A549 (cell line): Measurements from ENCODE around the gene PTGDS. TPM values are rescaled to one million over a fixed set of nuclear protein-coding genes. Genes with fewer than 3 reads are reported as not detected.

Experiments used
- ATAC-seq, 2 experiments: fragments of 200-7000 bp in 1 of 2; fragments of >200 bp in 1 of 2; cut with Nextera tagmentation in 1 of 2; cut with Tn5 transposase in 1 of 2; 3 replicates each; pipeline versions ENCODE4 v1.8.0 to v1.9.1; 2018 to 2020; ENCODE audit warnings: mild to moderate bottlenecking in 1 of 2, moderate library complexity in 1 of 2
- CTCF ChIA-PET: fragments of 300-600 bp; sonication (Branson Sonifier 250); formaldehyde crosslinking; extraction: SDS; loops from one replicate; lab custom pipeline; 2021; ENCODE audit warnings: antibody characterized with exemption, inconsistent platforms; lab: Yijun Ruan, JAX
- POLR2A ChIA-PET: fragments of 350-600 bp; formaldehyde crosslinking; extraction: SDS; loops from one replicate; lab custom pipeline; 2021; ENCODE audit warnings: antibody characterized with exemption, inconsistent platforms; lab: Yijun Ruan, JAX
- DNase-seq, 2 experiments: peaks; one replicate each; pipeline versions ENCODE4 v3.0.0 to v3.0.0-alpha.2; 2011 to 2016; ENCODE audit warnings: low read depth in 1 of 2, low spot score in 1 of 2
- FAIRE-seq: peaks from 2 replicates; lab custom pipeline; 2011; peaks lifted over from hg19 to GRCh38; lab: Jason Lieb, UNC
- H3K27ac ChIP-seq, 2 experiments: fragments of >200 bp; sonication (Bioruptor Twin); formaldehyde crosslinking; 3 replicates each; pipeline ENCODE4 v1.5.1; 2016 to 2017
- H3K4me1 ChIP-seq: fragments of >200 bp; sonication (Bioruptor Twin); formaldehyde crosslinking; 3 replicates; pipeline ENCODE4 v1.6.1; 2016
- H3K4me2 ChIP-seq: fragments of >200 bp; sonication (Bioruptor Twin); formaldehyde crosslinking; 3 replicates; pipeline ENCODE4 v1.6.1; 2016
- H3K4me3 ChIP-seq: fragments of >200 bp; sonication (Bioruptor Twin); formaldehyde crosslinking; 3 replicates; pipeline ENCODE4 v1.5.1; 2016
- H3K9me3 ChIP-seq: fragments of >200 bp; sonication (Bioruptor Twin); formaldehyde crosslinking; 3 replicates; pipeline ENCODE4 v1.6.1; 2016
- ATOH8 ChIP-seq: fragments of 250-450 bp; sonication (Bioruptor Pico); IDR thresholded peaks from 2 replicates; pipeline ENCODE4 v1.5.0; 2020; ENCODE audit warnings: low read depth, mild to moderate bottlenecking, moderate library complexity
- BCL3 ChIP-seq: fragments of >200 bp; sonication (Bioruptor Twin); formaldehyde crosslinking; IDR thresholded peaks from 3 replicates; pipeline ENCODE4 v1.6.1; 2016
- CHD2 ChIP-seq: fragments of 150-350 bp; IDR thresholded peaks from 2 replicates; pipeline ENCODE4 v1.6.1; 2014; ENCODE audit warnings: low read length; ENCODE audit not compliant: partially characterized antibody
- CHD4 ChIP-seq: fragments of 200-600 bp; sonication (generic); IDR thresholded peaks from 2 replicates; pipeline ENCODE4 v1.6.1; 2016; ENCODE audit warnings: antibody characterized with exemption, mild to moderate bottlenecking, borderline replicate concordance
- EHF ChIP-seq: fragments of 250-450 bp; sonication (Bioruptor Pico); IDR thresholded peaks from 2 replicates; pipeline ENCODE4 v1.5.0; 2020; ENCODE audit warnings: mild to moderate bottlenecking
- FOXS1 ChIP-seq: fragments of 250-450 bp; sonication (Bioruptor Pico); IDR thresholded peaks from 2 replicates; pipeline ENCODE4 v1.5.0; 2020; ENCODE audit warnings: mild to moderate bottlenecking, moderate library complexity
- HES2 ChIP-seq: fragments of >200 bp; sonication (Bioruptor Twin); formaldehyde crosslinking; IDR thresholded peaks from 2 replicates; pipeline ENCODE4 v1.6.1; 2016
- HEYL ChIP-seq: fragments of 250-450 bp; sonication (Bioruptor Pico); IDR thresholded peaks from 2 replicates; pipeline ENCODE4 v1.8.0; 2021; ENCODE audit warnings: mild to moderate bottlenecking, moderate library complexity
- JUN ChIP-seq, 2 experiments: fragments of >200 bp; sonication (Bioruptor Twin); formaldehyde crosslinking; IDR thresholded peaks; 2 replicates in 1 of 2; 3 replicates in 1 of 2; pipeline ENCODE4 v1.6.1; 2016 to 2017
- JUNB ChIP-seq: fragments of >200 bp; sonication (Bioruptor Twin); formaldehyde crosslinking; IDR thresholded peaks from 2 replicates; pipeline ENCODE4 v1.6.1; 2016
- KDM5A ChIP-seq: fragments of 200-600 bp; sonication (generic); IDR thresholded peaks from 2 replicates; pipeline ENCODE4 v1.6.1; 2016; ENCODE audit warnings: antibody characterized with exemption, mild to moderate bottlenecking
- MAFK ChIP-seq: fragments of 450-650 bp; IDR thresholded peaks from 2 replicates; pipeline ENCODE4 v1.6.1; 2014; ENCODE audit not compliant: partially characterized antibody
- NPAS2 ChIP-seq: fragments of 250-450 bp; sonication (Bioruptor Pico); IDR thresholded peaks from 2 replicates; pipeline ENCODE4 v1.8.0; 2022; ENCODE audit warnings: mild to moderate bottlenecking, moderate library complexity, borderline replicate concordance
- POLR2A ChIP-seq: IDR thresholded peaks from 2 replicates; pipeline ENCODE4 v1.6.1; 2012; ENCODE audit warnings: mild to moderate bottlenecking, low read length
- POLR2AphosphoS2 ChIP-seq: conservative IDR thresholded peaks from 2 replicates; pipeline ENCODE4 v1.6.1; 2012; ENCODE audit warnings: low read length, improper control_type of control experiment, inconsistent platforms
- REST ChIP-seq: fragments of 200-600 bp; sonication (generic); IDR thresholded peaks from 2 replicates; pipeline ENCODE4 v1.6.1; 2016; ENCODE audit warnings: antibody characterized with exemption, mild to moderate bottlenecking, moderate library complexity
- TP53 ChIP-seq: fragments of 250-450 bp; sonication (Bioruptor Pico); IDR thresholded peaks from 2 replicates; pipeline ENCODE4 v1.5.0; 2021; ENCODE audit warnings: mild to moderate bottlenecking, moderate library complexity
- ZFP36 ChIP-seq: fragments of 450-650 bp; IDR thresholded peaks from 2 replicates; pipeline ENCODE4 v1.6.1; 2014; ENCODE audit warnings: borderline replicate concordance; ENCODE audit not compliant: partially characterized antibody
- WGBS: methylation state at CpG from one replicate; pipeline ENCODE4 v1.1.6; 2017; ENCODE audit errors: missing lambda C conversion rate; 5-methylcytosine and 5-hydroxymethylcytosine counted together
- polyA plus RNA-seq, 4 experiments: library from polyadenylated mRNA; depleted of rRNA in 3 of 4; stranded (reverse); fragments of >200 nt; fragmentation: RNase III in 1 of 4; extraction: RNeasy Plus Mini Kit Qiagen cat#74134 plus additional on column Dnase treatment in 1 of 4; gene quantifications; 2 replicates in 3 of 4; 3 replicates in 1 of 4; pipeline ENCODE4 v1.2.3, GENCODE V29; 2011 to 2017

The PTGDS gene
- polyA plus RNA-seq, 2 of the 4 experiments (the other 2 are of a cell fraction), result 0.26 to 0.31 TPM

GRCh38 chr9:137011156-137011555, 33.9 kb downstream of the PTGDS start:
- POLR2A ChIA-PET, result interaction anchor here (0.6 kb wide), 1 partner anchor 648 kb away, joined by 3 read pairs; no protein-coding TSS in a partner anchor

GRCh38 chr9:137011907-137012675, 34.8 kb downstream of the PTGDS start:
- POLR2A ChIA-PET, result no interaction called here
- TF ChIP-seq KDM5A, result no peak
- TF ChIP-seq NPAS2 (CRISPR knock-in tag), result no peak
- TF ChIP-seq ZFP36, result no peak
- no peak for TF ChIP-seq FOXS1
- no peak for TF ChIP-seq EHF (CRISPR knock-in tag)
- no peak for TF ChIP-seq POLR2AphosphoS2
- TF ChIP-seq POLR2A, result no peak
- TF ChIP-seq HES2, result no peak
- no peak for TF ChIP-seq CHD2
- TF ChIP-seq MAFK, result no peak
- no peak for TF ChIP-seq HEYL (CRISPR knock-in tag)
- CTCF ChIA-PET, result interaction anchor here (1.1 to 3.3 kb wide), 5 partner anchors 10 to 23 kb away, joined by 3 to 13 read pairs (median 5); no protein-coding TSS in a partner anchor
- DNase-seq, result no peak
- 91% methylated on average over 23 of the region's 39 CpGs for WGBS
- Histone ChIP-seq H3K27ac (no peak overlapping the region), H3K4me3 (no peak overlapping the region), H3K4me2 (no peak overlapping the region), H3K4me1 (peaks cover 4% of the 10 kb centered on the region; the same call in 2 of the 3 replicates), H3K9me3 (no peaks in the 10 kb centered on the region)
- FAIRE-seq, result no peak
- ATAC-seq, result no peak

More at GRCh38 chr9:137011156-137011555, 33.9 kb downstream of the PTGDS start:
- H3K4me1 ChIP-seq, result peaks cover 5% of the 10 kb centered on the region; the same call in 2 of the 3 replicates
- DNase-seq (no peak), ATAC-seq (no peak), FAIRE-seq (no peak)
- no peak for TF ChIP-seq EHF (CRISPR knock-in tag)
- no peak for TF ChIP-seq TP53 (CRISPR knock-in tag)
- no peak for TF ChIP-seq JUN (IDR thresholded peaks at IDR 0.05)
- TF ChIP-seq HES2, result no peak
- no peak for TF ChIP-seq MAFK
- no peak for TF ChIP-seq CHD4
- TF ChIP-seq JUNB, result no peak
- TF ChIP-seq ATOH8 (CRISPR knock-in tag), result no peak
- TF ChIP-seq BCL3, result no peak
- TF ChIP-seq HEYL (CRISPR knock-in tag), result no peak
- TF ChIP-seq REST, result no peak
- no peak overlapping the region for H3K4me3 ChIP-seq
- no peaks in the 10 kb centered on the region for H3K9me3 ChIP-seq
- CTCF ChIA-PET, result interaction anchor here (0.6 to 3.3 kb wide), 5 partner anchors 11 to 434 kb away, joined by 3 to 13 read pairs (median 5); no protein-coding TSS in a partner anchor
- H3K27ac ChIP-seq, result no peak overlapping the region
- 93% methylated on average over 22 of the region's 24 CpGs for WGBS
- no peak overlapping the region for H3K4me2 ChIP-seq
